Gastroesophageal sphincter (tissue), 4 donors: Measurements from ENCODE around the gene THEMIS. TPM values are rescaled to one million over a fixed set of nuclear protein-coding genes. Genes with fewer than 3 reads are reported as not detected.

ENCODE experiments used
- ATAC-seq: fragments of 150-250 bp; one replicate; pipeline ENCODE4 v1.9.1; 2016; ENCODE audit warnings: mild to moderate bottlenecking, moderate library complexity
- H3K27ac ChIP-seq, 4 donors: fragments of 200-600 bp; sonication (generic) in 3 of 4; 1 replicate in 3 of 4; 2 replicates in 1 of 4; pipeline ENCODE4 v1.5.1; 2016 to 2019
- H3K27me3 ChIP-seq: fragments of 200-600 bp; sonication (generic); one replicate; pipeline ENCODE4 v1.5.1; 2019
- H3K36me3 ChIP-seq, 2 donors: fragments of 200-600 bp; sonication (generic); one replicate each; pipeline ENCODE4 v1.5.1; 2019; ENCODE audit warnings: control low read depth in 1 of 2
- H3K4me1 ChIP-seq, 3 donors: fragments of 200-600 bp; sonication (generic); 1 replicate in 2 of 3; 2 replicates in 1 of 3; pipeline ENCODE4 v1.5.1; 2016 to 2019; ENCODE audit warnings: control low read depth in 2 of 3
- H3K4me3 ChIP-seq, 2 donors: fragments of 200-600 bp; sonication (generic); one replicate each; pipeline ENCODE4 v1.5.1; 2019; ENCODE audit warnings: mild to moderate bottlenecking in 1 of 2, moderate library complexity in 1 of 2
- H3K9me3 ChIP-seq, 3 donors: fragments of 200-600 bp; sonication (generic); one replicate each; pipeline ENCODE4 v1.5.1; 2017 to 2019; ENCODE audit warnings: control low read depth in 2 of 3
- EP300 ChIP-seq: sonication (generic); formaldehyde crosslinking; IDR thresholded peaks from one replicate; pipeline ENCODE4 v1.6.1; 2017; ENCODE audit warnings: antibody characterized with exemption, mild to moderate bottlenecking
- POLR2A ChIP-seq, 2 donors: fragments of 450-650 bp; IDR thresholded peaks; one replicate each; pipeline ENCODE4 v1.6.1; 2017; ENCODE audit warnings: antibody characterized with exemption in 2 of 2, mild to moderate bottlenecking in 2 of 2, moderate library complexity in 1 of 2
- POLR2AphosphoS5 ChIP-seq: sonication (generic); formaldehyde crosslinking; IDR thresholded peaks from one replicate; pipeline ENCODE4 v1.6.1; 2017; ENCODE audit warnings: antibody characterized with exemption
- WGBS, 2 donors: methylation state at CpG; one replicate each; pipeline ENCODE4 v1.1.5; 2018; ENCODE audit warnings: low coverage in 1 of 2; 5-methylcytosine and 5-hydroxymethylcytosine counted together
- small RNA-seq, 4 donors: library from RNA; depleted of rRNA; stranded (forward); fragments of <200 nt; gene quantifications; one replicate each; pipeline ENCODE3, GENCODE V24; 2016
- total RNA-seq, 4 donors: library from RNA; depleted of rRNA; stranded (reverse); fragments of >200 nt; gene quantifications; one replicate each; pipeline ENCODE4 v1.1.0, GENCODE V29; 2016
- TF ChIP-seq, protein P1 (sequence below), 4 experiments: fragments of 200-600 bp in 2 of 4; fragments of 450-650 bp in 2 of 4; sonication (generic) in 1 of 4; IDR thresholded peaks; one replicate each; pipeline ENCODE4 v1.5.1; 2017 to 2019; ENCODE audit warnings: antibody characterized with exemption in 4 of 4, mild to moderate bottlenecking in 2 of 4, moderate library complexity in 2 of 4

The THEMIS gene
- total RNA-seq, 4 donors from 2014 or later = 0.27 to 1.6 (median 0.69) TPM

DNA sequence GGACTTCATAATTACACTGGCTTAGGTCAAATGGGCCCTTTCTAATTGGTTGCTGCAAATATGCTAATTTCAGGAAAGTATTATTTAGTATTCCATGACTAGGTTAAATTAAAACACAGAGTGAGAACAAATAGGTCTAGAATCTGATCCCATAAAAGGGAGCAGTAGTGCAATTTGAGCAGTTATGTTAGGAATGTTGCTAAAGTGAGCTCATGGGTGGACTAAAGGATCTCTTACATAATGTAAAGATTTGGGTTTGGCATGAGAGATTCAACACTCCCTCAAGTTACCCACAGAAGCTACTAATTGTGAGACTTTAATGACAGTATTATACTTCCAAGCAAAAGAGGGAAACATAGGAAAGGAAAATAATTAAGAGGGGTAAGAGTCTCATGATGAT, 214.8 kb downstream of the THEMIS start:
- Histone ChIP-seq H3K9me3 (no peaks in the 10 kb centered on the region), H3K4me3 (no peak overlapping the region), H3K27me3 (no peaks in the 10 kb centered on the region), H3K36me3 (no peaks in the 10 kb centered on the region), H3K4me1 (no peaks in the 10 kb centered on the region), H3K27ac (no peak overlapping the region)
- no peak for TF ChIP-seq EP300
- TF ChIP-seq, protein P1, sequence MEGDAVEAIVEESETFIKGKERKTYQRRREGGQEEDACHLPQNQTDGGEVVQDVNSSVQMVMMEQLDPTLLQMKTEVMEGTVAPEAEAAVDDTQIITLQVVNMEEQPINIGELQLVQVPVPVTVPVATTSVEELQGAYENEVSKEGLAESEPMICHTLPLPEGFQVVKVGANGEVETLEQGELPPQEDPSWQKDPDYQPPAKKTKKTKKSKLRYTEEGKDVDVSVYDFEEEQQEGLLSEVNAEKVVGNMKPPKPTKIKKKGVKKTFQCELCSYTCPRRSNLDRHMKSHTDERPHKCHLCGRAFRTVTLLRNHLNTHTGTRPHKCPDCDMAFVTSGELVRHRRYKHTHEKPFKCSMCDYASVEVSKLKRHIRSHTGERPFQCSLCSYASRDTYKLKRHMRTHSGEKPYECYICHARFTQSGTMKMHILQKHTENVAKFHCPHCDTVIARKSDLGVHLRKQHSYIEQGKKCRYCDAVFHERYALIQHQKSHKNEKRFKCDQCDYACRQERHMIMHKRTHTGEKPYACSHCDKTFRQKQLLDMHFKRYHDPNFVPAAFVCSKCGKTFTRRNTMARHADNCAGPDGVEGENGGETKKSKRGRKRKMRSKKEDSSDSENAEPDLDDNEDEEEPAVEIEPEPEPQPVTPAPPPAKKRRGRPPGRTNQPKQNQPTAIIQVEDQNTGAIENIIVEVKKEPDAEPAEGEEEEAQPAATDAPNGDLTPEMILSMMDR (IDR thresholded peaks at IDR 0.05) = no peak
- no peak for TF ChIP-seq POLR2AphosphoS5
- no peak for TF ChIP-seq POLR2A (IDR thresholded peaks at IDR 0.05)
- no peak for ATAC-seq

DNA sequence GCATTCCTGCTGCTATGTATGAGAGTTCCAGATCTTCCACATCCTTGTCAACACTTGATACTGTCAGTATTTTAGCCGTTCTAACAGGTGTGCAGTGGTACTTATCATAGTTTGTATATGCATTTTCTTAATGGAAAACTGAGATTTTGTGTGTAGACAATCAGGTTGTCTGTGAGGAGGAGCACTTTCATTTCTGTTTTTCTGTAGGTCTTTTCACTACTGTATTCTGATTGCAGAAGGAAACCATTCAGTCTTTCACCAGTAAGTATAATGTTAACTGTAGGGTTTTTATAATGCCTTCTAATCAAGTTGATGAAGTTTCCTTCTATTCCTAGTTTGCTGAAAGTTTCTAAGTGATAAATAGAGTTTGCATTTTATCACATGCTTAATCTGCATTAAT, 216.4 kb downstream of the THEMIS start:
- Histone ChIP-seq H3K27ac (no peak overlapping the region), H3K9me3 (no peaks in the 10 kb centered on the region), H3K36me3 (no peaks in the 10 kb centered on the region), H3K4me3 (no peak overlapping the region), H3K4me1 (no peaks in the 10 kb centered on the region), H3K27me3 (no peaks in the 10 kb centered on the region)
- TF ChIP-seq POLR2AphosphoS5 (no peak), EP300 (no peak), POLR2A (IDR thresholded peaks at IDR 0.05) (no peak)
- TF ChIP-seq, protein P1 (IDR thresholded peaks at IDR 0.05) = no peak
- 71 to 75% methylated on average over 1 of the region's 1 CpG for WGBS, 2 donors
- no peak for ATAC-seq

Small RNA genes within 50 kb of the gene (small RNA-seq; reads per million reads assigned to genes)
- 0 reads per million in 4 donors for gene MRPS17P5
